ENCODE measurements around the gene EYA3.
A peak's percentile ranks its signal among the peaks of the same experiment; 100 is the strongest.

The EYA3 gene

DNA sequence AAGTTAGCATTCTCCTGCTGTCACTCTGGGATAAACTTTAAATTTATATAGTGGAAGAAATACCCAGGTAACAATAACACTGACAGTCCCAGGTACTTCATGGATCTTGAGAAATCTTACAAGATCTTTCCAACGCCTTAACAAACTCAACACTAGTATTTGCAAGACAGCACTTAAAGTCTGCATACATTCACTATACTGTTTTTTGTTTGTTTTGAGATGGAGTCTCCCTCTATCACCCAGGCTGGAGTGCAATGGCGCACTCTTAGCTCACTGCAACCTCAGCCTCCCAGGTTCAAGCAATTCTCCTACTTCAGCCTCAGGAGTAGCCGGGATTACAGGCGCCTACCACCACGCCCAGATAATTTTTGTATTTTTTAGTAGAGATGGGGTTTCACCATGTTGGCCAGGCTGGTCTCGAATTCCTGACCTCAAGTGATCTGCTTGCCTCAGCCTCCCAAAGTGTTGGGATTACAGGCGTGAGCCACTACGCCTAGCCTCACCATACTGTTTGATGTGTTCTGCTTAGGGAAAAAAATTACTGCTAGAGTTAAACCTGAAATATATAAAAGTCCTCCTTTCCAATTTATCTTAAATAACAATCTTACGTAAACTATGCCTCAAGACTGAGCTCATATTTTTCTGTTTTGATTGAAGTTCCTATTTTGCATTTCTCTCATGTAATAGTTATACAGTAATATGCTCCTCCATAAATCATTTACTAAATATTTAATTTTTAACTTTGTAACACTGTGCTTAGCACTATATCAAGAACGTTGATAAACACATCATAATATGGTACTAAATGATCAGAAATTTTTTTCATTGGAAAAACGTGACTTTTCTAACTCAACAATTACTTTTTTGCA lies 17.5 kb downstream of the EYA3 start:
- no peak for DNase-seq

DNA sequence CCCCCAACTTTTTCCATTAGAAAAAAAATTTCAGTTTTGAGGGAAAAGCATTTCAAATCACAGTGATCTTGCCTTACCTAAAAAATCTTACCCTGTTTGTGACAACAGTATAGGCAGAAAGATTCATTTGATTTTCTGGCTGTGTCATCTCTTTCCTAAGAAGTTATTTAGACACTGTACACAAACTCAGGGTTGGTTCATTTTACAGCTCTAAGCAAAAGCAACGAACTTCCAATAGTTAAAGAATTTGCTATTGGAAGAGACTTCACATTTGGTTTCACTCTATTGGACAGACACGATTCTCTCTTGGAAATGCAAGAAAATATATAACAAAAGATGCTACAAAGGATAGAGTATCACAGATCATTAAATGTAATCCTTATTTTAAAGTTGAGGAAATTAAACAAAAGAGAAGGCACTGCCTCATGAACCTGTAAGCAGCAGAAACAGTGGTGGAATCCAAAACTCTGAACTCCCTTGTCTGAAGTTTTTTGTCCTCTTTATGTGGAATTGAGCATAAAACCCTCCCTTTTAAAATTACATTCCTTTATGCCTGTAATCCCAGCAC lies 20.8 kb downstream of the EYA3 start:
- no peak for DNase-seq

DNA sequence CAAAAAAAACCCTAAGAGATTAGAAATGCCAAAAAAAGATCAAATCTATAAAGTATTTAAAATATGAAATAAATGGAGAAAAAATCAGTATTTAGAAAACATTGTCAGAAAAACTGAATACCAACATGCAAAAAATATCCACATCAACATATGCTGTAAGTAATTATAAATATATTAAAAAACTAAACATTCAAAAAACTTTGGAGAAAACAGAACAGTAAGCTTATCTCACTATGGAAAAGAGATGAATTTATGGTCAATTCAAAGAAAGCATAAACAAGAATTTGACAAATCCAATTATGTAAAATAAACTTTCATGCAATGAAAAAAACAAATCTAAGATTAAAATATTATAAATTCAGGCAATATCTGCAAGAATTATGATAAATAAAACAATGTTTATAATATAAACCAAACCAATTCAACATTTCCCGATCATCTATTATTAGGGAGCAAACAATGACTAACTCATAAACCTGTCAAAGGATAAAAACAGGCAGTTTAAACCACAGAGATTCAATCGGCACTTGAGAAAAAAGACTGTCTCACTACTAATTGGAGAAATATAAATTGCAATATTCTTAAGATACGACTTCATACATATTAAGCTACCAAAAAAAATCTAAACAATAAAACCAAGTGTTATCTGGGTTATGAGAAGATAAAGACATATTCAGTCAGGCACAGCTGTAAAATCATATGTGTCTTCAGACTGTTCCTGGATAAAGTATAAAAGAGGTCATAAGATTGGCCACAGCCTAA lies 21.8 kb downstream of the EYA3 start:
- DNase-seq = no peak

DNA sequence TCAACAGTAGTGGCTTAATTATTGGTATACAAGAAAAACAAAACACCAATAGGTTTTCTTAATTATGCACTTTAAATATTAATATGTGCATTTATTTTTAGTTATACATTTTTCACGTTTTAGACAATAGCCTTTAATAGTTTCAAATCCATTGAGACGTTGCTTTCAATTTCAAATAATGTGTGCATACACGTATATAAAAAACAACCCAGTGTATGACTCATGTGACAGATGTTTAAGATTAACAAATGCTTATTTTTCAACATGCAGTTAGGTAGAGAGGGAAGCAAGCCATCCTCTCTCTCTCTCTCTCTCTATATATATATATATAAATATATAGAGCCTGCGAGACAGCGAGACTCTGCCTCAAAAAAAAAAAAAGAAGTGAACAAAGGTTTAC lies 24.3 kb downstream of the EYA3 start:
- DNase-seq = peak; percentile 82

DNA sequence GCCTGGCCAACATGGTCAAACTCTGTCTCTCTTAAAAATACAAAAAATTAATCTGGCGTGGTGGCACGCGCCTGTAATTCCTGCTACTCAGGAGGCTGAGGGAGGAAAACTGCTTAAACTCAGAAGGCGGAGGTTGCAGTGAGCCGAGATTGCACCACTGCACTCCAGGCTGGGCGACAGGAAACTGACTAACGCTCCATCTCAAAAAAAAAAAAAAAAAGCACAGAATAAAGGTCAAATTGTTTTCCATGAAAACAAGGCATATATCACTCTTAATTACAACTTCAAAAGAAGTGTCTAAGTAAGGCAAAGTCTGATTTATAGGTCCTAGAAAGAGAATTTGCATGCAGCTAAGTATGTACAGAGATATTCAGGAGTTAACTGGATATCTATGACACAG lies 25.6 kb downstream of the EYA3 start:
- no peak for DNase-seq

DNA sequence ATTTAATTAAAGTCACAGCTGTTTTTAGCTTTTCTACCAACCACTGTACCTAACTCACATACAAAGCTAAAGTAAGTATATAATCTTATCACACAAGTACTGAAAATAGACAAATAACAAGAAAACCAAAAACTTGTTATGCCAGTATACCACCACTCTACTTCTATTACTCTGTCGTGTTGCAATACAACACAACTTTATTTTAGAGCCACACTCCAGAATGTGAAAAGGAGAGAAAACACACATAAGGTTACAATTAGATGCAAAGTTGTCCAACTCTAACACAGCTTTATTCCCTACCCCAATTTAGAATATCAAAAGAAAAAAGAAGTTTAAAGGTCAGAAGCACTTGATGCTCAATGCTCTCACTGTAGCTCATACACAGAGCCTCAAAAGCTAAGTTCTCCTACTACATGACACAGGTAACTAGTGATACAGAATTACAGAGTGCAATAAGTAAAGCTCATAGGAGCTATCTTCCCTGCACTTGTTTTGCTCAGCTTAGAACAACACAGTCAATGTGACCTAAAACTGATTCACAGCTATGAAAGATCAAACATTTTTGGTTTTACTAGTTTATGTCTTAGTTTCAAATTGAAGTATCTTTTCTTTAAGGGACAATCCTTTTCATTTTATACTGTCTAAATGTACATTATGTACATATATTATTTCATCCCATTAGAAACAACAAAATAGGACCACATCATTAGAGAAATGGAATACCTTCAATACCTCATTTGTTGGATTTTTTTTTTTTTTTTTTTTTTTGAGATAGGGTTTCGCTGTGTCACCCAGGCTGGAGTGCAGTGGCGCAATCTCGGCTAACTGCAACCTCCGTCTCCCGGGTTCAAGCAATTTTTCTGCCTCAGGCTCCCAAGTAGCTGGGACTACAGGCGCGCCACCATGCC lies 29.2 kb downstream of the EYA3 start:
- no peak for DNase-seq

DNA sequence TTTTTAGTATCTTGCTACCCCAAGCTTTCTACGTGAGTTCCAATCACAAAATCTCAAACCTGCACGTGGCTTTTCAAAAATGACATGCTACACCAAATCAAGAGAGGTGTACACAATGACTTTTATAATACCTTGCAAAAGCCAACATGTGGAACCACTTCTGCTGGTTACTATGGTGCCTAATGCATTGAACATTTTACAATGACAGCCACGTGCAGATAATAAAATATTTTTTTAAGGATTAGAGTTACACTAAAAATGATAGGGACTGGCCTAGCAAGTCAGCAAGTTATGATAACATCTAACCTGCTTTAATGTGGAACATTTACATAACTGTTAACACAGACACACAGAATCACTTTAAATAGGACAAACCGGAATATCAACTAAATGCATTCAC lies 30.2 kb downstream of the EYA3 start:
- no peak for DNase-seq

DNA sequence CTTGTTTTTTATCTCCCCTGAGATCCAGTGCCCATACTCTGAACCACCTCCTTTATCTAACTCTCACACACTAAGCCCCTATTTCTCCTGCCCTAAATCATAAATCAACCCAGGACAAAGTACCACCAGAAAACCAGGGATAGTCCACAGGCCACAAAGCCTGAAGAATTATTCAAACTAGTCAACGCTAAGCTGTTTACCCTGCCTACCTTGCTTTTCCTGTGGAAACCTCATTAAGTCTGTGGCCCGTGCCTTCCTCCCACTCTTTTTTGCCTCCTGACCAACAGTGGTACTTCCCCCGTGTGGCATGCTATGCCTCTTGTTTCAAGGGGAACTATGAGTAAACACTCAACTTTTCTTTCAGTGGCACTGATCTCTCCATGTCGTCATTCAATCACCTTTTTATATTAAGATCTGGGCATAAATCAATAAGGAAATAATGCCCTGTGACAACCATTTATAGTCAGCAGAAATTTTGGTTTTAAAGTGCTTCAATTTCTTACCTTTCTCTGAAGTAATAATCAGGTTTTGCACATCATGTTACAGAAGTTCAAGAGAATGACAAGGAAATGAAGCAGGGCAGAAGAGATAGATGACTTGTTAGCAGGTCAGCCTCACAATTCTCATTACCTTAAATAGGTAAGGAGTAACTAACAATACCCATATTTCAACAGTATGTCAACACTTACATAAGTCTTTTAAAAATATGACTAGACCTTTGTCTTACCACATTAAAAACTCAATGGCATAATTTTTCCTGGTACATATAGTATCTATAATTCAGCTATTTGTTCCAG lies 32.1 kb downstream of the EYA3 start:
- DNase-seq = no peak

DNA sequence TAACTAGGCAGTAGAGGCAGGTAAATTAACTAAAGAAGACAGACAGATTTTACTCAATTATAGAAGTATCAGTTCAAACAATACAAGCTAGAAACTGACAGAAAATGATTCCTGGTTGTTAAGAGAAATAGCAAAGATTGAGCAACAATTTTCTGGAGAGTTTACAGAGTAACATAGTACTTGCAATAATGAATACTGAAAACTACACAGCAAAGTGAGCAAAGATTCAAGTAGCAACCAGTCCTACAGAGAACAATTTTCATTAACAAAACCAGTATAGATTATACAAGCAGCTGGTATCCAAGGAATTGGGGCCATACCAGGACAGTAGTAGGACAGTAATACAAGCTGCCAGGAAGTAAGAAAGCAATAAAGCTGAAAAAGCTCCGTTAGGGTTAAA lies 37.6 kb downstream of the EYA3 start:
- DNase-seq = no peak

DNA sequence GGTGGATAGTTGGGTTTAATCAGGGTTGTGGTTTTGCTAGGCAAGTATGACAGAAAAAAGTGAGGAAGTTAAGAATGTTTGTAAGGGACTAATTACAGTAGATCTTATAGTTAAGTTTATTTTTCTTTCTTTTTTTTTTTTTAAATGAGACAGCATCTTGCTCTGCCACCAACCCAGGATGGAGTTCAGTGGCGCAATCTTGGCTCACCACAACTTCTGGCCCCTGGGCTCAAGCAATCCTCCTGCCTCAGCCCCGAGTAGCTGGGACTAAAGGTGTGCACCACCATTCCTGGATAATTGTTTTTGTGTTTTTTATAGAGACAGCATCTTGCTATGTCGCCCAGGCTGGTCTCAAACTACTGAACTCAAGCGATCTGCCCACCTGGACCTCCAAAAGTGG lies 41.7 kb downstream of the EYA3 start:
- no peak for DNase-seq

DNA sequence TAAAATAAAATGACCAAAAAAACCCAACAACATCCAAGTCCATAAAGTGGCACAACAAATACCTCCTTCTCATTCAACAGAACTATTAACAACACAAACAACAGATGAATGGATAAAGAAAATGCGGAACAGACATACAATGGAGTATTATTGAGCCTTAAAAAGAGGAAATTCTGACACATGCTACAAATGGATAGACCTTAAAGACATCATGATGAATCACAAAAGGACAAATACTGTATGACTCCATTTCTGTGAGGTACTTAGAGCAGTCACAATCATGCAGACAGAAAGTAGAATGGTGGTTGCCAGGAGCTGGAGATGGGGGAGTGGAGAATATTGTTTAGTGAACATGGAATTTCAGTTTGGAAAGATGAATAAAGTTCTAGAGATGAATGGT lies 42.6 kb downstream of the EYA3 start:
- no peak for DNase-seq

DNA sequence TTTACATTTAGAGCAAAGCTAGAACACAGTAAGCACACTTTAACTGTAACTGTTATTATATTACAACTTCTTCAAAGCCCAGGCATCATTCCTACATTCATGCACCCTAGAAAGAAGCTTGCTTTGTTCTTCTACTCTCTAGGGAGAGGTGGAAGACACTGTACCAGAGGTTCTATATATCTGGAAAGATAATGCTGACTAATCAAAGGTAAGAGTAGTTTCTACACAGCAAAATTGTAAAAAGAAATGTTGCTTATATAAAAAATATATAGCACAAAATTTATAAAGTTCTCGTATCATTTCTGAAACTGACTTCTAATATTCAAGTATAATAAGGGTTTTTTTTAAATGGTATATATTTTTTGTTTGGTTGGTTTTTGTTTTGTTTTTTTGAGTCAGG lies 44.0 kb downstream of the EYA3 start:
- no peak for DNase-seq

DNA sequence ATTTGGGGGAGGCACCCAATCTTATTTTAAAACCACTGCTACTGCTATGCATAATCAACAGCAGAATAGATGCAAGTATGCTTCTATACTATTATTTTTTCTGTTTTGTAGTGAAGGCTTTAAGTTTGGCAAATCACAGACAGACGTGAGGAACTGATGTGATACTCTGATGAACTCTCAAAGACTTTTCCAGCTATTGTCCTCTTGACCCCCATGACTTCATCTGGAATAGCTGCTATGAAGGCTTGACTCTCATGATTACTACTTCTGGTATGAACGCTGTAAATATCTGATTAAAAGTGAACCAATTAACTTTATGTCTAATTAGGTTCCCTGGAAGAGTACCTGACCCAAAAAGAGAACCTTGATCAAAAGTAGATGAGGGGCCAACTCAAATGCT lies 49.1 kb downstream of the EYA3 start:
- DNase-seq = no peak

DNA sequence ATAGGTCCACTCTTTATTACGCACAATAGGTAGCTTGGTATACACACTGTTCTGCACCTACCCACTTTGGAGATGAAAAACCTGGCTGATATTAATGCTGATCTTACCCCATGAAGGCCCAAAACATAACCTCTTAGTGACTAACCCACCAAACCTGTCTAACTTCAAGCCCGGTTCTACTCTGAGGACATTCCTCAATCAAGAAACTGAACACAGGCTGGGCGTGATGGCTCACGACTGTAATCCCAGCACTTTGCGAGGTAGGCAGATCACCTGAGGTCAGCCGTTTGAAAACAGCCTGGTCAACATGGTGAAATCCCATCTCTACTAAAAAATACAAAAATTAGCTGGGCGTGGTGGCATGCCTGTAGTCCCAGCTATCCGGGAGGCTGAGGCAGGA lies 50.5 kb downstream of the EYA3 start:
- DNase-seq = no peak

DNA sequence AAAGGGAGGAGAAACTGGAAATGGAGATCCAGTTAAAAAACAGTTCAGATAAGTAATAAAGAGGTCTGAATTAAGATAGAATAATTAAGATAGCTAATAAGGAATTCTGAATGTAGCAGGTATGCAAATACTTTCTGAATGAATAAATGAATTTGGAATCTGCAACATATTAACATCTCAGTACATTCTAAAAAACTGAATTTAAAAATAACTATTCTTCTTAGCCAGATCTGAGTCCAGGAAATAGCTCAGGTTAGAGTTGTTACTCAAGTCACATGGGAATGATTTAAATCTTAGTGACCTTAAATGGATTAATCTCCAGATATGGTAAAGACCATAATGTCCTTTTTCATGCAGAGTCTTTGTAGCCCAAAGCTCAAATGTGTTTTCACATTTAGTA lies 51.2 kb downstream of the EYA3 start:
- no peak for DNase-seq

DNA sequence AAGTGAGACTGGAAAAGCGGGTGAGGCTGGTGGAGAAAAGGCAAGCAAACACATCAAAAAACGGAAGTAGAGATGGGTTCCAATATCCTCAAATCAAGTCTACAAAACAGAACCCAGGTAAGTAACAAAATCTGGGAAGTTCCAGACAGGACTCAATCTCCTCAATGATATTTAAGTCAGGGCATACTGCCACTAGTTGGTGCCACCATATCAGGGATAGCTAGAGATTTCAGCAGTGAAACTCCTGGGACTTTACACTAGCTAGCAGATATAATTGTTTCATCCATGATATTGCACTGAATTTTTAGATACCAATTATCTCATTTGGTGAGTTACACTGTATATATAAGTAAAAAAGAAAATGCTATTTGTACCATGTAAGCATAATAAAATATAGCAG lies 52.0 kb downstream of the EYA3 start:
- DNase-seq = no peak

DNA sequence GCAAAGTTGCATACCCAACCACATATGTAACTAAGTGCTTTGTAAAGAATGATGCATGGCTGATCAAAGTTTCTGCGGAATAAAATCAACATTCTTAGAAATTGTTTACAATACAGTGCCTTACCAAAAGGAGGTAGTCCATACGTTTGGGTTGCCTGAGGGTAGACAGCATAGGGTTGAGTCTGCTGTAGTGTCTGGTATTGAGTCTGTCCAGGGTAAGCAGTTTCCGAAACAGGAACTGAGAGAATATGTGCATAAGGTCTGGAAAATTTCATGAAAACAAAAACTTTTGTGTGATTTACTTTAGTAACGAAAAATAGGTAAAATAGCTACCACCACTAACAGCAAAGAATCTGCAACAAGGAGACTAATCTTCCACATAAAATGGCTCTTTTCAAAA lies 53.0 kb downstream of the EYA3 start:
- no peak for DNase-seq

DNA sequence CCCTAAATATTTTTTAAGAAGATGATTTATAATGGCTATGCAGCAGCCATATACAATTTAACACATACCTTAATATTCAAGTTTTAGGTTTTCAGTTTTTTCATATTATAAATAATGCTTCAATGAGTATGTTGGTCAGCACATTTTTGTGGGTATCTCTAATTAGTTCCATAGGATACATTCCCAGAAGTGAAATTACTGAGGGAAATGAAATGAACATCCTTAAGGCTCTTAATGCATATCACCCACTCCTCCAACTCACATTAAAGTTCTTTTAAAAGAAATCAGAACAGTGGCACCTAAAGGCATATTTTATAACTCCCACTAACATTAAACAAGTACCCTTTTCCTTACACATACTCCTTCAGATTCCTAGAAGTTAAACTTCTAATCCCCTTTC lies 56.1 kb downstream of the EYA3 start:
- peak; percentile 32 for DNase-seq

DNA sequence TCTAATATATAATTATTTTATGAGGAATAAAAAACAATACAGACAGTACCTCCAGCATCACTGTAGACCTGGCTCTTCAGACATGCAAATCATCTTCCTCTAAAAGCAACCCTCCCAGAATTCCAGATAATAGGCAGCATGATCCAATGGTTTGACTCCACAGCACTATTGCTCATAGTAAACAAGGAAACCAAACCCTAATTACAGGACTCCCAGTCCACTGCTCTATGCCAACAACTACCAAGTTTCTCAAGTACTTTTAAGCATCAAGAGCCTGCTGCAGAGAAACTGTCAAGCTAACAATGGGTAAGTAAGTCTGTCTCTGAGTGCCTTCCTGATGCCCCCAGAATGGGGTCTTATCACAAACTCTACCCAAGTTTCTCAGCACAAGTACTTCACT lies 57.2 kb downstream of the EYA3 start:
- DNase-seq = no peak

DNA sequence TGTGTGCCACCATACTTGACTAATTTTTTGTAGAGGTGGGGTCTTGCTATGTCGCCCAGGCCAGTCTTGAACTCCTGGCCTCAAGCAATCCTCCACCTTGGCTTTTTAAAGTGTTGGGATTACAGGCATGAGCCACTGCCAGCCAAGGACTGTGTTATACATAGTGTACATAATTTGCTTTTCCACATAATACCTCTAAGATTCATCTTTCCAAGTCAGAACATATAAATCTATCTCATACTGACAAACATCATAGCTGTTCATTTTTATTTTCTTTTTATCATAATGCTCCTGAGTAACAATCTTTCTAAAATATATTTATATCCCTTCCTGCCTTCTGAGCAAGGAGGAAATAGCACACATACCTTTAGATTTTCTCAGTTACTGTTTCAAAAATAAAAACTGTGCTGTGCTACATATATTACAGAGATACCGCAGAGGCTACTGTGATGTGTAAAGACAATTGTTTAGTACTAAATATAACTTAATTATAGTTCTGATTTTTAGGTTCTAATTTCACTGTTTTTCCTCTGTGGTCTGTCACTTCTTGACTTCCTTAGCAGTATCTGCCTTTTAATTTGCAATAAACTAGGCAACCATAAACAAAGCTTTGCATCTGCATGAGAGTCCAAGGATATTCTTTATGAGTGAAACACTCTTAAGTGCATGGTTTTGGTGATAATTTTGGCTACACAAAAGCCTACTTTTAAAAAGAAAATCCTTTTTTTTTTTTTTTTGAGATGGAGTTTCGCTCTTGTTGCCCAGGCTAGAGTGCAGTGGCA lies 59.3 kb downstream of the EYA3 start:
- peak; percentile 54 for DNase-seq

DNA sequence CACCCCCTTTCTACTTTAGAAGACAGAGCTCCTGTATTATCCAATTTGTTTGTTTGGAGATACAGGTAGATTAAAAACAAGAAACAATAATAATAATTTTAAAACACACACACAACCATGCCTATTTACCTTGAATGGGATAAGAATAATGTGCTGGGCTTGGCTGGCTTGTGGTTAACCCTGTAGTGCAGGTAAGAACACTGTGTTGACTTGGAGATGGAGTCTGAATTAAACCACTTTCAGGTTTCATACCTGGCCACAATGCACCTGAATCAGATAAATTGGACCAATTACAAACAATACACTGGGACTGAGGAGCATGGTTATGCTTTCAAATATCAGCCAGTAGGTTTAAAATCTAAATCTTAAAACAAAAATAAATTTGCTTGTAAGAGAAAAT lies 60.8 kb downstream of the EYA3 start:
- DNase-seq = no peak

All from fibroblast of upper back skin (primary cell).